Cardiac muscle cell (in vitro differentiated cells and primary cell): ENCODE results near the gene KRIT1. TPM values are rescaled to one million over a fixed set of nuclear protein-coding genes. Genes with fewer than 3 reads are reported as not detected.

Source experiments
- DNase-seq, 2 donors: peaks; one replicate each; pipeline versions ENCODE4 v3.0.0 to v3.0.0-alpha.2; 2010 to 2017; ENCODE audit warnings: low read depth in 1 of 2, low spot score in 1 of 2
- H3K27ac ChIP-seq: fragments of 200-600 bp; sonication (generic); 2 replicates; pipeline ENCODE4 v1.5.1; 2016
- H3K27me3 ChIP-seq: fragments of 200-600 bp; sonication (generic); 2 replicates; pipeline ENCODE4 v1.6.0; 2016; ENCODE audit warnings: control low read depth
- H3K36me3 ChIP-seq: fragments of 200-600 bp; sonication (generic); 2 replicates; pipeline ENCODE4 v1.5.1; 2016; ENCODE audit warnings: control low read depth
- H3K4me1 ChIP-seq: fragments of 200-600 bp; sonication (generic); 2 replicates; pipeline ENCODE4 v1.8.1; 2017; ENCODE audit warnings: low read depth, mild to moderate bottlenecking, mixed run types
- H3K4me3 ChIP-seq: fragments of 200-600 bp; sonication (generic); 2 replicates; pipeline ENCODE4 v1.5.1; 2016; ENCODE audit warnings: mild to moderate bottlenecking
- H3K9me3 ChIP-seq: fragments of 200-600 bp; sonication (generic); 2 replicates; pipeline ENCODE4 v1.5.1; 2017; ENCODE audit warnings: low read depth, mild to moderate bottlenecking, control low read depth
- polyA plus RNA-seq: library from polyadenylated mRNA; unstranded; fragments of >200 nt; fragmentation: Nextera tagmentation; extraction: Ambion mirVana; gene quantifications from 2 replicates; pipeline ENCODE4 v1.2.1, GENCODE V29; 2016
- total RNA-seq: library from RNA; depleted of rRNA; stranded (reverse); fragments of >200 nt; gene quantifications from 2 replicates; pipeline ENCODE4 v1.2.3, GENCODE V29; 2016
- TF ChIP-seq, protein P1 (sequence below): IDR thresholded peaks from 2 replicates; pipeline ENCODE4 v1.5.1; 2012; ENCODE audit warnings: low read depth, mild to moderate bottlenecking, low read length

The KRIT1 gene
- total and polyA plus RNA-seq, 2 experiments from 2014 or later = 29.0 to 73.4 TPM

DNA sequence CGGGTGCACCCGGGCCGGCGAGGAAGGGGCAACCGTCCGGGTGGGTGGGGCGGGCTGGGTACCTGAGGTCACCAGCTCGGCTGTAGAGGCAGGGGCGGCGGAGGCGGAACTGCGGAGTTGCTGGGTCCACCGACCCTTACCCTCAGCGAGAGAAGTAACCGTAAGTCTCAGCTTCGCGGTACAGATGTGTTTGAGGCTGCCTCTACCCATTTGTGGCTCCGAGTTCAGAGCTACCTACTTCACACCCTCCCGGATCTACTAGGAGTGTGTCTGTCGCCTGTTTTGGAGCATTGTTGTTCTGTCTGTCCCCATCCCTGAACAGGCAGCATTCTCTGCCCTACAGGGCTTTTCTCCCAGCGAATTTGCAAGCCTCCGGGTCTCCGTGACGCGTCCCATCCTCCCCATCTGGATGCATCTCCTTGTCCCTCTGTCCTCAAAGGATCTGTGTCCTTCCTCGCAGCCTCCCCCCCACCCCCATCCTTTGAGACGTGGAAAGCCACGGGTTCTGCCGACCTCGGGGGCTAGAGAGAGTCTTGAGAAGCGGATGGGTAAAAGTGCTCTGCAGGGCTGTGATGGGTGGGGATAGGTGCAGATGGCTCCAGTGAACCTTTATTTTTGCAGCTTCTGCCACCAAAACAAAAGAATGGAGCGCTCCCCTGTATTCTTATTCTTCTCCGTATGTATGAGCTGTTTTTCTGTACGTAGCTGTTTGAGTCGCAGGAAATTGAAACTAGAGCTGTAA, 817 bp upstream of the KRIT1 start:
- DNase-seq = peak; percentile 16 to 29
- H3K36me3 ChIP-seq = peaks cover under 1% of the 10 kb centered on the region
- peak overlapping the region; percentile 94 for H3K27ac ChIP-seq
- peaks cover 24% of the 10 kb centered on the region for H3K4me1 ChIP-seq
- H3K9me3 ChIP-seq = no peaks in the 10 kb centered on the region
- H3K4me3 ChIP-seq = peak overlapping the region; percentile 75
- no peaks in the 10 kb centered on the region for H3K27me3 ChIP-seq
- TF ChIP-seq, protein P1, sequence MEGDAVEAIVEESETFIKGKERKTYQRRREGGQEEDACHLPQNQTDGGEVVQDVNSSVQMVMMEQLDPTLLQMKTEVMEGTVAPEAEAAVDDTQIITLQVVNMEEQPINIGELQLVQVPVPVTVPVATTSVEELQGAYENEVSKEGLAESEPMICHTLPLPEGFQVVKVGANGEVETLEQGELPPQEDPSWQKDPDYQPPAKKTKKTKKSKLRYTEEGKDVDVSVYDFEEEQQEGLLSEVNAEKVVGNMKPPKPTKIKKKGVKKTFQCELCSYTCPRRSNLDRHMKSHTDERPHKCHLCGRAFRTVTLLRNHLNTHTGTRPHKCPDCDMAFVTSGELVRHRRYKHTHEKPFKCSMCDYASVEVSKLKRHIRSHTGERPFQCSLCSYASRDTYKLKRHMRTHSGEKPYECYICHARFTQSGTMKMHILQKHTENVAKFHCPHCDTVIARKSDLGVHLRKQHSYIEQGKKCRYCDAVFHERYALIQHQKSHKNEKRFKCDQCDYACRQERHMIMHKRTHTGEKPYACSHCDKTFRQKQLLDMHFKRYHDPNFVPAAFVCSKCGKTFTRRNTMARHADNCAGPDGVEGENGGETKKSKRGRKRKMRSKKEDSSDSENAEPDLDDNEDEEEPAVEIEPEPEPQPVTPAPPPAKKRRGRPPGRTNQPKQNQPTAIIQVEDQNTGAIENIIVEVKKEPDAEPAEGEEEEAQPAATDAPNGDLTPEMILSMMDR = no peak

DNA sequence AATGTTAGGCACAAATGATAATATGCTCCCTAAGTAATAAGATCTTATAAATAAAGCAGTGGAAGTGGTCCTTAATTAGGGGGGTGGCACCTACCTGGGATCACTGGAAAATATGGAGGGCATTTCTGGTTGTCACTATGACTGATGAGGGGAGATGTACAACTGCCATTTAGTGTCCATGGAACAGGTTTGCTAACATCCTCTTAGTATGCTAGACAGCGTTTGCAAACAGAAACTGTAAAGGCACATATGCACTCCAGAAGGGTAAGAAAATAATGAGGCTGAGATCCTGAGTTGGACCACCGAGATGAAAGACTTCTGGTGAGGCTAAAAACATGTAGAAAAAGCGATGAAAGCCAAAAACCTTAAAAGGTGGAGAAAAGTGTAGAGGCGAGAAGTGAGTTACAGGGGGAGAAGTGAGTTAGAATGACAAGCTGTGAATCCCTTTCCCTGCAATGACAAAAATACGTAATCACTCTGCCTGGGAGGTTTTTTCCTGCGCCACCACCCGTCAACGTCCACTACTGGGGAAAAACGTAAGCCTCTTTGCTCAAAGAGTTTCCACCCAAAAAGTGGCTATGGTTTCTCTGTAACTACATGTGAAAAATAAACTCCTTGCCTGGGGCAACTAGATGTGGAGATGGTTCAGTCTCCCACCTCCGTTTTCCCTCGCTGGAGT, 767 bp downstream of the KRIT1 start:
- Histone ChIP-seq H3K27me3 (no peaks in the 10 kb centered on the region), H3K9me3 (no peaks in the 10 kb centered on the region), H3K4me1 (peaks cover 24% of the 10 kb centered on the region), H3K27ac (peak overlapping the region; percentile 94), H3K36me3 (peaks cover 14% of the 10 kb centered on the region), H3K4me3 (peak overlapping the region; percentile 75)
- TF ChIP-seq, protein P1 = no peak
- peak in 1 of 2 donors; percentile 30 for DNase-seq

DNA sequence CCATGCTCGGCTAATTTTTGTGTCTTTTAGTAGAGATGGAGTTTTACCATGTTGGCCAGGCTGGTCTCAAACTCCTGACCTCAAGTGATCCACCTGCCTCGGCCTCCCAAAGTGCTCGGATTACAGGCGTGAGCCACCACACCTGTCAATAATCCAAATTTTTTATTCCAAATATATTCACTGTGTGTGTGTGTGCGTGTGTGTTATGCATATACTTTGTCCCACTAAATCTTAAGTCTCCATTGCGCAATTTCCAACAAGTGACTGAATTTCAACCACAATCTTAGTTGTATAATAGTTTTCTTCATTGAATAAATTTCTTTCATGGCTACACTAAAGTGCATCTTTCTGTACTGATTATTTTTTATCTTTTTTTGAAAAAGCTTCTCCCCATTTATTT, 2.7 kb downstream of the KRIT1 start:
- H3K9me3 ChIP-seq = no peaks in the 10 kb centered on the region
- TF ChIP-seq, protein P1 = no peak
- H3K36me3 ChIP-seq = peaks cover 29% of the 10 kb centered on the region
- DNase-seq = no peak
- H3K4me3 ChIP-seq = no peak overlapping the region
- H3K4me1 ChIP-seq = peaks cover 23% of the 10 kb centered on the region
- no peak overlapping the region for H3K27ac ChIP-seq
- no peaks in the 10 kb centered on the region for H3K27me3 ChIP-seq

DNA sequence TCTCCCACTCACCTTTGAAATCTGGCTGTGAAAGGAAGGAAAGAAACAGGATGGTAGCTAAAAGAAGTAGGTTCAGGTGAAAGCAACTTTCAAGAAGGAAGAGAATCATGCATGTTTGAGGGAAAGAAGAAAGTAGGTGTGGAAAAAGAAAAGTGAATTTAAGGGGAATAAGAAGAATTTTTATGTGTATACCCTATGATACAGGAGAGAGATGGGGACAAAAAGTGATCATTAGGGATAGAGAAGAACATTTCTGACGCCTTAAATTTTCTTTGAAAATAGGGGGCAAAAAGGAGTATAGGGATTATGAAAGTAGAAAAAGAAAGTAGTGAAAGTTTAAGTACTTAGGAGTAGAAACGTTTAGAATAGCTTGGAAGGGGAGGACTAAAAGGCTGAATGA, 15.2 kb downstream of the KRIT1 start:
- Histone ChIP-seq H3K4me3 (no peak overlapping the region), H3K27ac (no peak overlapping the region), H3K4me1 (no peaks in the 10 kb centered on the region), H3K36me3 (peaks cover 47% of the 10 kb centered on the region), H3K9me3 (no peaks in the 10 kb centered on the region), H3K27me3 (no peaks in the 10 kb centered on the region)
- TF ChIP-seq, protein P1 = no peak
- DNase-seq = no peak

DNA sequence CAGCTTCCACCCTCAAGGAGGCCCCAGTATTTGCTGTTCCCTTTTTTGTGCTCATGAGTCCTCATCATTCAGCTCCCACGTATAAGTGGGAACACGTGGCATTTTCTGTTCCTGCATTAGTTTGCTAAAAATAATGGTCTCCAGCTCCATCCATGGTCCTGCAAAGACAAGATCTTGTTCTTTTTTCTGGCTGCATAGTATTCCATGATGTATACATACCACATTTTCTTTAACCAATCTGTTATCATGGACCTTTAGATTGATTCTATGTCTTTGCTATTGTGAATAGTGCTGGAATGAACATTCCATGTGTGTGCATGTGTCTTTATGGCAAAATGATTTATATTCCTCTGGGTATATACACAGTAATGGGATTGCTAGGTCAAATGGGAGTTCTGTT, 17.0 kb downstream of the KRIT1 start:
- TF ChIP-seq, protein P1 = no peak
- no peaks in the 10 kb centered on the region for H3K4me1 ChIP-seq

More for the DNA sequence above, 17.0 kb downstream of the KRIT1 start:
- no peaks in the 10 kb centered on the region for H3K27me3 ChIP-seq
- H3K4me3 ChIP-seq = no peak overlapping the region
- H3K9me3 ChIP-seq = no peaks in the 10 kb centered on the region
- no peak overlapping the region for H3K27ac ChIP-seq
- peaks cover 47% of the 10 kb centered on the region for H3K36me3 ChIP-seq
- no peak for DNase-seq
